Activated CD4-positive, alpha-beta T cell treated with anti-CD3 and anti-CD28 coated beads, Interleukin-2, amount 50 U/mL, for 48 hours (primary cell): ENCODE measurements around the gene NFKB1.
"Not testable (repeated sequence)": the region's sequence is repeated elsewhere in the genome, so short reads cannot be mapped to it uniquely, and the experiment has no call there.

ENCODE experiments used
- DNase-seq, 2 experiments: peaks; one replicate each; pipeline ENCODE4 v3.0.0-alpha.2; 2020

The NFKB1 gene, protein sequence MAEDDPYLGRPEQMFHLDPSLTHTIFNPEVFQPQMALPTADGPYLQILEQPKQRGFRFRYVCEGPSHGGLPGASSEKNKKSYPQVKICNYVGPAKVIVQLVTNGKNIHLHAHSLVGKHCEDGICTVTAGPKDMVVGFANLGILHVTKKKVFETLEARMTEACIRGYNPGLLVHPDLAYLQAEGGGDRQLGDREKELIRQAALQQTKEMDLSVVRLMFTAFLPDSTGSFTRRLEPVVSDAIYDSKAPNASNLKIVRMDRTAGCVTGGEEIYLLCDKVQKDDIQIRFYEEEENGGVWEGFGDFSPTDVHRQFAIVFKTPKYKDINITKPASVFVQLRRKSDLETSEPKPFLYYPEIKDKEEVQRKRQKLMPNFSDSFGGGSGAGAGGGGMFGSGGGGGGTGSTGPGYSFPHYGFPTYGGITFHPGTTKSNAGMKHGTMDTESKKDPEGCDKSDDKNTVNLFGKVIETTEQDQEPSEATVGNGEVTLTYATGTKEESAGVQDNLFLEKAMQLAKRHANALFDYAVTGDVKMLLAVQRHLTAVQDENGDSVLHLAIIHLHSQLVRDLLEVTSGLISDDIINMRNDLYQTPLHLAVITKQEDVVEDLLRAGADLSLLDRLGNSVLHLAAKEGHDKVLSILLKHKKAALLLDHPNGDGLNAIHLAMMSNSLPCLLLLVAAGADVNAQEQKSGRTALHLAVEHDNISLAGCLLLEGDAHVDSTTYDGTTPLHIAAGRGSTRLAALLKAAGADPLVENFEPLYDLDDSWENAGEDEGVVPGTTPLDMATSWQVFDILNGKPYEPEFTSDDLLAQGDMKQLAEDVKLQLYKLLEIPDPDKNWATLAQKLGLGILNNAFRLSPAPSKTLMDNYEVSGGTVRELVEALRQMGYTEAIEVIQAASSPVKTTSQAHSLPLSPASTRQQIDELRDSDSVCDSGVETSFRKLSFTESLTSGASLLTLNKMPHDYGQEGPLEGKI

DNA sequence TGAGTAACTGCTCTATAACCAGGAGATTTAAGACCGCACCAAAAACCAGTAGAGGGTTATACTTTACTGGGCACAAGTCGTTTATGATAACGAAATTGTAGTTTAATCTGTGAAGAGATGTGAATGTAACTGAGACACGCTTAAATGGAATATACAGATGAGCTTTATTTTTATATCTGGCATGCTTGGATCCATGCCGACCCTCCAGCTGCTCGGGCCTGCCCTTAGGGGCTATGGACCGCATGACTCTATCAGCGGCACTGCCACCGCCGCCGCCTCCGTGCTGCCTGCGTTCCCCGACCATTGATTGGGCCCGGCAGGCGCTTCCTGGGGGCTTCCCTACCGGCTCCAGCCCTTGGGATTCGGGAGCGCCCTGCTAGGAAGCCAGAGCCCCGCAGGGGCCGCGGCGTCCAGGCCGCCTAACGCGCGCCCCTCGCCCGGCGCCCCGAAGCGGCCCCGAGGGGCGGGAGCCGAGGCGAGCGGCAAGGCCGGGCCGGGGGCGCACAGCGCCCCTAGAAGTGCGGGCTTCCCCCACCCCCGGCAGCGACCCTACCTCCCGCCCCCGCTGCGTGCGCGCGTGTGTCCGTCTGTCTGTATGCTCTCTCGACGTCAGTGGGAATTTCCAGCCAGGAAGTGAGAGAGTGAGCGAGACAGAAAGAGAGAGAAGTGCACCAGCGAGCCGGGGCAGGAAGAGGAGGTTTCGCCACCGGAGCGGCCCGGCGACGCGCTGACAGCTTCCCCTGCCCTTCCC is at the start of gene NFKB1:
Gene NFKB1 (plus strand): TSS at position 664 of the 751 bp plus-strand sequence. CDS start 24,160 bp downstream, outside the sequence.
- peak; percentile 78 to 84 for DNase-seq

DNA sequence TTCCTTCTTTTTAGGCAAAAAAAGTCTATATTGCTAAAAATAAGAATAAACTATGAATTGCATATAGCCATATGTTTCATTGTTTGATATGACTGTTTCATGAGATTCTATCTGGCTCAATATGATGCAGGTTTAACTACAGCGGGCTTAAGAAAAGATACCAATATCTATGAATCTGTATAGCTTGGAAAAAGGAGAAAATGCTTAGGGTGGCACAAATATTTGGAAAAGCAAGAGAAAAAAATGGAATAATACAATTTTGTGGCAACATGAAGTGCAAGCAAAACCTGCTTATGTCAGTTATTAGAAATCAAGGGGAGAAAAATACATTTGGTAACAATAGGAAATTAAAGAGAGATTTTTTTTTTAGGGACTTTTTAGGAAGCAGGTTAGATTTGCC is 48.3 kb upstream of the NFKB1 start:
- DNase-seq, result no peak

DNA sequence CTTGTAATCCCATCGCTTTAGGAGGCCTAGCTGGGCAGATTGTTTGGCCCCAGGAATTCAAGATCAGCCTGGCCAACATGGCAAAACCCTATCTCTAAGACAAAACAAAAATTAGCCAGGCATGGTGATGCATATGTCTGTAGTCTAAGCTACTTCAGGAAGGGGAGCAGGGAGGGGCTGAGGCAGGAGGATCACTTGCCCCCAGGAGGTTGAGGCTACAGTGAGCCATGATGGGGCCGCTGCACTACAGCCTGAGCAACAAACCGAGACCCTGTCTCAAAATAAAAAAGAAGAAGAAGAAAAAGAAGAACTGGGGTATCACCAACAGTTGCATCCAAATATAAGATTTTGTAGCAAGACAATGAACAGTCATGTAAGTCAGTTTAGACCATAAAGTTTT is 47.3 kb upstream of the NFKB1 start:
- DNase-seq, result no peak

DNA sequence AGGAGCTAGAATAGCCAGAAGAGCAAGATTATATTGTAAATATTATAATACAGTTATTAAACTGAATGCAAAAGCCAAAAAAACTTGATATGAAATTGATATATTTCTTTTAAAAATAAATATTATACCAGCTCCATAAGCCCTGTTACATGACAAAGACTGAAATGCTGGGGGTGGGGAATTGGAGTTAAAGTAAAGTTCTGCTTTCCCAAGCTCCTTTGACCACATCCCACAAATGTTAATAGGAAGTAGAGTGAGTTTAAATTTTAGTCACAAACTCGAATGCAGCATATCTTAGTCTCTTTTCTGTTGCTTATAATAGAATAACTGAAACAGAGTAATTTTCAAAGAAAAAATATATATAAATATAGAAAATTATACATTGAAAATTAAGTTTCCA is 46.9 kb upstream of the NFKB1 start:
- no peak for DNase-seq

DNA sequence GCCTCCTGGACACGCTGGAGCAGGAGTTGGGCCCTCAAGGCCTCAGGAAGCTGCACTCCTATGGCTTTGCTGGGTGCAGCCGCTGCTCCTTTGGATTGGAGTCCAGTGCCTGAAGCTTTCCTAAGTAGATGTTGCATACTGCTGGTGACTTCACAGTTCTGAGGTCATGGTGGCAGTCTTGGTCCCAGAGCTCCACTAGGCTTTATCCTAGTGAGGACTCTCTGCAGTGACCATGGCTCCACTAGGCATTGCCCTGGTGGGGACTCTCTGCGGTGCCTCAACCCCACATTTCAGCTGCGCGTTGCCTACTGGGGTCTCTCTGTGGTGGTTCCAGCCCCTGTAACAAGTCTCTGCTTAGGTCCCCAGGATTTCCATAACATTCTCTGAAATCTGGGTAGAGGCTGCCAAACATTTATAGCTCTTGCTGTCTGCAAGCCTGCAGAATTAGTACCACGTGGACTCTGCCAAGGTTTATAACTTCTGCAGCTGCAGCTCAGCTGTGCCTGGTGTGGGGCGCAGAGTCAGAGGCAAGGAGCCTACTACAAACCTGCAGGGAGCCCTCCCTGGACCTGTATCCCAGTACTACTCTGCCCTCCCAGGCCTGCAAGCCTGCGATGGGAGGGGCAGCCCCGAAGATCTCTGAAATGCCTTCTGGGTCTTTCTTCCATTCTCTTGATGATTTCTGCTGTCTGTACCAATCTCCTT is 46.0 kb upstream of the NFKB1 start:
- no peak for DNase-seq

DNA sequence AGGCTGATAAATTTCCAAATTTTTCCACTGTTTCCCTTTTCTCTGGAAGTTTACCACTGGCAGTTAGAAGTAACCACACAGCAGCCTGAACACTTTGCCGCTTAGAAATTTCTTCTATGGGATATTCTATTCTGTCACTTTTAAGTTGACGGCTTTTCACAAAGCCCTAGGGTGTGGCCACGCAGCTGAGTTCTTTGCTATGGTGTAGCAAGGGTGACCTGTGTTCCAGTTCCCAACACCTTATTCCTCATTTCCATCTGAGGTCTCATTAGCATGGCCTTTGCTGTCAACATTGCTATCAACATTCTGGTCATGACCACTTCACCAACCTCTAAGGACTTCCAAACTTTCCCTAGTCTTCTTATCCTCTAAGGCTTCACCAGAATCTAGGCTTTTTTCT is 45.4 kb upstream of the NFKB1 start:
- no peak for DNase-seq

DNA sequence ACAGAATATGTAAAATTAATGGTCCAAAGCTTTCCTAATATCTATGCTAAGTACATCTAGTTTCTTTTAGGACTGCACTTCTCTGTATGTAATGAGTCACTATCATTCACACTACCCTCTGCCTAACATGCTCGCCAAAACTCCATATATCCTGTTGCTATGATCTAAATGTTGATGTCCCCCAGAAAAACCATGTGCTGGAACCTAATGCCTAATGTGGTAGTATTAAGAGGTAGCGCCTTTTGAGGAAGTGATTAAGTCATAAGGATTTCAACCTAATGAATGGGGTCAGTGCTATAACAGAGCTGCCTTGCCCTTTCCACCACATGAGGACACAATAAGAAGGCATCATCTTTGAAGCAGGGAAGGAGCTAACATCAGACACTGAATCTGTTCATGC is 34.9 kb upstream of the NFKB1 start:
- no peak for DNase-seq

DNA sequence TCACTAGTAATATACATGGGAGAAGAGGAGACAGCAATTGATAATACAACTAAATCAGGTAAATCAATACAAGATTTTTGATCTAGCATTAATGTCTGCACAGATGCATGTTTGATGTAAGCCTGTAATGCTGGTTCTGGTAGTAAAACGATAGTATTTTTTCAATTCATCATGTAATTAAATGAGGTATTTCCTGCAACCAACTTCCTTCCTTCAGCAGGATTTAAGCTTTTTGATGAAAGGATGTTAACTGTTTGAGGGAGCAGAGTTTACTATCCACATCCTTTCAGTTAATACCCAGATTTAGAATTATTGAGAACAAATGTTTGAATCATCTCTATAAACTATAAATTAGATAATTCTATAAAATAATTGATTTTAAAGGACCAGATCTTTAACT is 31.4 kb upstream of the NFKB1 start:
- no peak for DNase-seq

DNA sequence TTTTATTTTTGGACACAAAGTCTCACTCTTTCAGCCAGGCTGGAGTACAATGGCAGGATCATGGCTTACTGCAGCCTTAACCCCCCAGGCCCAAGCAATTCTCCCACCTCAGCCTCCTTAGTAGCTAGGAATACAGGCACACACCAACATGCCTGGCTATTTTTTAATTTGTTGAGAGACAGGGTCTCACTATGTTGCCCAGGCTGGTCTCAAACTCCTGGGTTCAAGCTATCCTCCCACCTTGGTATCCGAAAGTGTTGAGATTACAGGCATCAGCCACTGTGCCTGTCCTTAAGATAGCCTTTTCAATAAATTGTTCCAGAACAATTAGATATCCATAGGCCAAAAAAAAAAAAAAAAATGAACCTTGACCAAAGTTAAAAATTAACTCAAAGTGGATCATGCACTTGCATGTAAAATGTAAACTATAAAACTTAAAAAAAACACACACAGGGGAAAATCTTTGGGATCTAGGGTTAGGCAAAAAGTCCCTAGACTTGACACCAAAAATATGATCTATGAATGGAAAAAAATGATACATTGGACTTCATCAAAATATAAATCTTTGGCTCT is 28.6 kb upstream of the NFKB1 start:
- DNase-seq, result no peak

DNA sequence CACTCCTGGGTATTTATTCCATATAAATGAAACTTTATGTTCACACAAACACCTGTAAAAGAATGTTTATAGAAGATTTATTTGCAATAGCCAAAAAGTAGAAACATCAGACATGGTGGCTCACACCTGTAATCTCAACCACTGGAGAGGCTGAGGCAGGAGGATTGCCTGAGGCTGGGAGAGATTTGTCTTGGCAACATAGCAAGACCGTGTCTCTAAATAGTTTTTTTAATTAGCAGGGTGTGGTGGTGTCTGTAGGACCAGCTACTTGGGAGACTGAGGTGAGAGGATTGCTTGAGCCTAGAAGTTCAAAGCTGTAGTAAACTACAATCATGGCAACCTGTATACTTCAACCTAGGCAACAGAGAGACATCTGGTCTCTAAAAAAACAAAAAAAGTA is 27.7 kb upstream of the NFKB1 start:
- DNase-seq, result no peak

DNA sequence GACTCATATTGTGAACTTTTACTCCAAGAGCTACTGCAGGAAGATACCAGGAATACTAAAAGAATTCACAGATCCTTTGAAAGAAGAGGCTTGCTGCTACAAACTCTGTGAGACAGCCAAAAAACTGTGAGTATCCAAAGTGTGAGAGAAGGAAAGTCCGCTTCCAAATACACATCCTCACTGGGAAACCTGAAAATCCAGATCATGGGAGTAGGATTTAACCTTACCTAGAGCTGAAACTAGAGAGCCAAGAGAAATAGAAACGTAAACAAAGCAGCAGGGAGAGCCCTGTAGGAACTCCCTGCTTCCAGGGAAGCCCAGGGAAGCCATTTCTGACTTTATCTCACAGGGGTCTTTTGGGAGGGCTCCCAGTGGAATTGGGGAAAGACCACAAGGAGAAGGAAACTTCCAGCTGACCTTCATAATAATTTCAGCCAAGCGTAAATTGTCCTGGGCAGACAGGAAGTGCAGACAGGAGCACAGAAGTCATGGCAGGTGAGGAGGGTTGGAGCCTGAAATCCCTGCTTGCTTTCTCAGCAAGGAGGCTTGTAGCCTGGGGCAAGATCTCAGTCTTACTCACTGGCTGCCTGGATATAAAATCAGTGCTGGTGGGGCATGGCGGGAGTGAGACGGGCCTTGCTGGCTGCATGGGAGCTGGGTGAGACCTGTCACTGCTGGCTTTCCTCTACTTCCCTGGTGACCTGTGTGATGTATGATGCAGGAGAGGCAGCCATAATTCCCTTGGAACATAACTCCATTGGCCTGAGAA is 26.2 kb upstream of the NFKB1 start:
- DNase-seq, result no peak

DNA sequence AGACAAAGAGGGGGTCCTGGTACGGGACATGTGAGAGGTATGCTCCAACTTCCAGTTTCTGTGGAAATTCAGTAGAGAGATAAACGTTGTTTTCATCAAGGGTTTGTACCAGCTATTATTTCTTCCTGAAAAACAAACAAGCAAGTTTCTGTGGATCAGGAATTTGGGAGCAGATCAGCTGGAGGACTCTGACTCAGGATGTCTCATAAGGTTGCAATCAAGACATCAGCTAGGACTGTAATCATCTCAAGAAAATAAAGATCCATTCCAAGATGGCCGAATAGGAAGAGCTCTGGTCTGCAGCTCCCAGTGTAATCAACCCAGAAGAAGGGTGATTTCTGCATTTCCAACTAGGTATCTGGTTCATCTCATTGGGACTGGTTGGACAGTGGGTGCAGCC is 23.5 kb upstream of the NFKB1 start:
- no peak for DNase-seq

DNA sequence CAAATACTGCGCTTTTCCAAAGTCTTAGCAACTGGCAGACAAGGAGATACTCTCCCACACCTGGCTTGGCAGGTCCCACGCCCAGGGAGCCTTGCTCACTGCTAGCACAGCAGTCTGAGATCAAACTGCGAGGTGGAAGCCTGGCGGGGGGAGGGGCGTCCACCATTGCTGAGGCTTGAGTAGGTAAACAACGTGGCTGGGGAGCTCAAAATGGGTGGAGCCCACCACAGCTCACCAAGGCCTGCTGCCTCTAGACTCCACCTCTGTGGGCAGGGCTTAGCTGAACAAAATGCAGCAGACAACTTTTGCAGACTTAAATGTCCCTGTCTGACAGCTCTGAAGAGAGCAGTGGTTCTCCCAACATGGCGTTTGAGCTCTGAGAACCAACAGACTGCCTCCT is 23.0 kb upstream of the NFKB1 start:
- DNase-seq, result no peak

DNA sequence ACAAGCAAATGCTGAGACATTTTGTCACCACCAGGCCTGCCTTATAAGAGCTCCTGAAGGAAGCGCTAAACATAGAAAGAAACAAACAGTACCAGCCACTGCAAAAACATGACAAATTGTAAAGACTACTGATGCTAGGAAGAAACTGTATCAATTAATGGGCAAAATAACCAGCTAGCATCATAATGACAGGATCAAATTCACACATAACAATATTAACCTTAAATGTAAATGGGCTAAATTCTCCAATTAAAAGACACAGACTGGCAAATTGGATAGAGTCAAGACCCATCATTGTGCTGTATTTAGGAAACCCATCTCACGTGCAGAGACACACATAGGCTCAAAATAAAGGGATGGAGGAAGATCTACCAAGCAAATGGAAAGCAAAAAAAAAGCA is 21.3 kb upstream of the NFKB1 start:
- DNase-seq, result not testable (repeated sequence)

DNA sequence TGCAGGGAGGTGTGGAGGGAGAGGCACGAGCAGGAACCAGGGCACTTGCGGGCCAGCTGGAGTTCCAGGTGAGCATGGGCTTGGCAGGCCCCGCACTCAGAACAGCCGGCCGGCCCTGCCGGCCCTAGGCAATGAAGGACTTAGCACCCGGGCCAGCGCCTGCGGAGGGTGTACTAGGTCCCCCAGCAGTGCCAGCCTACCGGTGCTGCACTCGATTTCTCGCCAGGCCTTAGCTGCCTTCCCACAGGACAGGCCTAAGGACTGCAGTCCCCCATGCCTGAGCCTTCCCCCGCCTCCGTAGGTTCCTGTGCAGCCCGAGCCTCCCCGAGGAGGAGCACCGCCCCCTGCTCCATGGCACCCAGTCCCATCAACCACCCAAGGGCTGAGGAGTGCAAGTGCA is 18.0 kb upstream of the NFKB1 start:
- no peak for DNase-seq

DNA sequence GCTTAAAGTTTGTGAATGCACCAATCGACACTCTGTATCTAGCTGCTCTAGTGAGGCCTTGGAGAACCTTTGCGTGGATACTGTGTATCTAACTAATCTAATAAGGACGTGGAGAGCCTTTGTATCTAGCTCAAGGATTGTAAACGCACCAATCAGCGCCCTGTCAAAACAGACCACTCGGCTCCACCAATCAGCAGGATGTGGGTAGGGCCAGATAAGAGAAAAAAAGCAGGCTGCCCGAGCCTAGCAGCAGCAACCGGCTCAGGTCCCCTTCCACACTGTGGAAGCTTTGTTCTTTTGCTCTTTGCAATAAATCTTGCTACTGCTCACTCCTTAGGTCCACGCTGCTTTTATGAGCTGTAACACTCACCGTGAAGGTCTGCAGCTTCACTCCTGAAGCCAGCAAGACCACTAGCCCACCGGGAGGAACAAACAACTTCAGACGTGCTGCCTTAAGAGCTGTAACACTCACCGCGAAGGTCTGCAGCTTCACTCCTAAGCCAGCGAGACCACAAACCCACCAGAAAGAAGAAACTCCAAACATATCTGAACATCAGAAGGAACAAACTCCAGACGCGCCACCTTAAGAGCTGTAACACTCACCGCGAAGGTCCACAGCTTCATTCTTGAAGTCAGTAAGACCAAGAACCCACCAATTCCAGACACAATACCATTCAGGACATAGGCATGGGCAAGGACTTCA is 17.0 kb upstream of the NFKB1 start:
- not testable (repeated sequence) for DNase-seq

DNA sequence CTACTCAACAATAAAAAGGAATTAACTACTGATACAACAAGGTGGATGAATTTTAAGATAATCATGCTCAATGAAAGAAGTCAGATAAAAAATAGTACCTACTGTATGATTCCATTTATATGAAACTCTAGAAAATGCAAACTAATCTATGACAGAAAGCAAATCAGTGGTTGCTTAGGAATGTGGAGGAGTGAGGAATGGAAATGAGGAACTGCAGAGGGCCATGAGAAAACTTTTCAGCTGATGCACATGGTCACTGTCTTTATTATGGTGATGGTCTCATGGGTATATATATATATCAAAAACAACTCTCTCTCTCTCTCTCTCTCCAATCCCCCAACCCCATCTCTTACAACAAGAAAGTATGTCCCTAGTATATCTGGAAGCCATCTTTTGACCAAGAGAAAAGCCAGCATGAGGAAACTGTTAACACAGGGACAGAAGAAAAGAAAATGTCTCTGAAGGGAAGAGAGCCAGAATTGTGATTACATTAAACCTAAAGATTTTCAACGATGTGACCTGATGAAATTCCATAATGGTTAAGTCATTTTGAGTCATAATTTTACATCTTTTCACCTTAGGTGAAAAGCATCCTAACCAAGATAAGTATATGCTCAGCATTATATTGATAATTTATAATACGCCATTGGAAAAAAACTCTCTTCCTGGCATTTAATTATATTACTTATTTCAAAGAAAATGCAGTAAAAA is 8.5 kb upstream of the NFKB1 start:
- DNase-seq, result no peak

DNA sequence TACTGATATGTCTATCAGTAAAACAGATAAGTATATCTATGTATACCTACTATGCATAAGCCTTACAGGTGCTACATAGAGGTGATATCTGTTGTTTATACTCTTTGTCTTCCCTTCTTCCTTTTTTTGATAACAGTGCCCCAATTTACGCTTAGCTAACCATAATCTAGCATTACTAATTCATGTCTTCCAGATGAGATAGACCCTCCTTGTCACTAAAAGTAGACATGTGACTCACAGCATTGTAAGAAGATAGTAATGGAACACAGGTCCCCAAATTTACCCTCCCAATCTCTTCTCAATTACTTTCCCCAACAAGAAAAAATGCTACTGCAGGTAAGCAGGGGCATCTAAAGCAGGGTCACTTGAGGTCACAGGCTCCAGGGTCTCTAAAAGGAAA is 7.9 kb upstream of the NFKB1 start:
- no peak for DNase-seq

DNA sequence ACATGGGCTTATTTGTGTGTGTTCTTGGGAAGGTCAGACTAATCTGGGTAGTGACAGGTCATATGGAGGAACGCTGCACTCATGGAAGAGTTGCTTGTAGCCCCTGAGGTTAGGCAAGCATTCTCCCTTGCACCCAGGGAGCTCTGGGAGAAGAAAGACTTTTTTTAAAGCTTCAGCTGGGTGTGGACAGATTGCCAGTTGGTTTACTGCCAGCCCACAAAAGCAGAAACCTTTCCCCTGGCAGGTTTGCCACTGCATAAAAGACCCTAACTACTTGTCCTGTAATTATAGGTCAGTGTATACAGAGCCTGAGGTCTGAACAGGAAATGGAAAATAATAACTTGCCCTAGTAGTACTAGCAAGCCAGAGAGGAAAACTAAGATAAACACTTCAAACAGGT is 7.4 kb upstream of the NFKB1 start:
- no peak for DNase-seq

DNA sequence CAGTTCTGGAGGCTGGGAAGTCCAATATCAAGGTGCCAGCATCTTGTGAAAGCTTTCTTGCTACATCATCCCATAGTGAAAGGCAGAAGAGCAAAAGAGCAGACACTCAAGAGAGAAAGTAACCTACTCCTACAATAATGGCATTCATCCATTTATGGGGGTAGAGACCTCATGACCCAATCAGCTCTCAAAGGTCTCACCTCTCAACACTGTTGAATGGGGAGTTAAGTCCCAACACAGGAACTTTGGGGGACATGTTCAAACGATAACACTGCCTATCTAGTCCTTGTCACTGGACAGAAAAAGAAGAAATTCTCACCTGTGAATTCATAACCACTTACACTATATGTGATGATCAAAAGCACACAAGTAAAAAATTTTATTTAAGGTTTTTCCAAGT is 6.6 kb upstream of the NFKB1 start:
- no peak for DNase-seq
